ENCODE measurements around the gene FLNB.

Gene FLNB

DNA sequence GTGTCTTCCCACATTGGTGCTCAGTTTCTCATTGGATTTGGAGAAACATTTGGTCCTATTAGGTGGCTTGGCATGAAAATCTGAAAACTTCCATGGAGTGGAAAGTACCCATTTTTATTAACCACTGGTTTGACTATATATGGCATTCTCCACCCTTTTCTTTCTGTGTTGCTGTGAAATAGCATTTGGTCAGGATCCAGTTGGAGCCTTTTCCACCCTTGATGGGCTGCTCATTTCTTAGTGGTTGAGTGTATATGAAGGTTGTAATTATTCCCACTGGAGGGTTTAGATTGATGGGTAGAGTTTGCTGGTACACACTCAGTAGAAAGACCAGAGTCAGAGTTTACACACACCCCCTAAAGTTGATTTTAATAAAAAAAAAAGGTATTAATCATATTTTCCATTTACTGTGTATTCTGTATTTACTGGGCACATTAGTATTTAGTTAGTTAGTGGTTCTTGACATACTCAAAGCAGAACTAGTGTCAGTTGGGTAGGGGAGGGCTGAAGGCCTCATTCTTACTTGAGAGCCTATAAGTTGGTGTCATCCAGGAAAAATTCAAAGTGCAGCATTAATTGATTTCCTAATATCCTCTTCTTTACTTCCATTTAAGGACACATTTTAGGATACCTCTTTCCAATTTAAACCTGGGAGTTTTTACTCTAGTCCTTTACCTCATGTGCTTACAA lies 69.5 kb downstream of the FLNB start:
- DNase-seq (ENCODE audit: low spot score), result no peak

DNA sequence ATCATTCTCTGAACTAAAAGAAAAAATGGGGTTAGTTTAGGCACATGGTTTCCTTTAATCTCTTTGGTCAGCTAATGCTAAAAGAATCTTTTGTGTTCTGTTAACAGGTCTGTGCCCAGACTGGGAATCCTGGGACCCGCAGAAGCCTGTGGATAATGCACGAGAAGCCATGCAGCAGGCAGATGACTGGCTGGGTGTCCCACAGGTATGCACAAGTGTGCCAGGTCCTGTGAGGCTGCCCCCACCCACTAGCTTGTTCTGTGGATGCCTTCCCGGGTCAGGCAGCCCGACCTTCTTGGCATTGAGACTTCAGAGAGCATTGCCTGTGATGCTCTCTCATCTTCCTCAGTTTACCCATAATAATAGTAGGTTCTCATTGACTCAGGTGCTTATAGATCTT lies 70.4 kb downstream of the FLNB start:
- no peak for DNase-seq (ENCODE audit: low spot score)

DNA sequence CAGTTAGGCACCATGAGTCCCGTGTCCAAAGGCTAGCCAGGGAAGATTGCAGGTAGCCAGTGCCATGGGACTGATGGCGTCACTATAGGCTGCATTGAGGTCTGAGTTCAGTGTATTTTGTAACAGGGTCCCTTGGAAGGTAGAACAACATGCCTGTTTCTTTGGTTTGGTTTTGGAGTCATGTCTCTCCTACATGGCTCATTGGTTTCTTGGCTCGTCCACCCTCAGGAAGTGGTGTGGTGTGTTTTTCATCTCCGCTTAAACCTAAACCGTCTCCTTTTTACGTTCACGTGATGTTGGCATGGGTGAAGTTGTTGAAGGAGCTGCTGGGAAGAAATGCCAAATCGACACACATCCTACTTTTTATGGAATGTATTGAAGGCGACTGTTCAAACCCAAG lies 71.6 kb downstream of the FLNB start:
- DNase-seq (ENCODE audit: low spot score), result no peak

DNA sequence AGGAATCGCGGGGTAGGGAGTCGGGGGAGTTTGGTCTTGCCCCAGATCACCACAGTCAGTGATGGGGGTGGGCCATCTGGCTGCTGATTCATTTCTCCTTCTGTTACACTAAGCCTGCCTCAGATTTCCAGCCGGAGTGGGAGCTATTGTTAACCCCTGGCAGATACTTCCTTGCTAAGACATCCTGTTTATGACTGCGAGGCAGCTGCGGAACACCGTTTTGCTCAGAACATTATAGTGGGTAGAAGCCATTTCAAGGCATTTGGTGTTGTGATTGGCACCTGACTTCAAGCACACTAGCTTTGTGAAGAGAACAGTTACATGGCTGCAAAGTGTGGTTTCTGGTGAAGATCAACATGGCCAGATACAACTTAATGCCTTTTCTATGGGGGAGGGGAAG lies 73.8 kb downstream of the FLNB start:
- no peak for DNase-seq (ENCODE audit: low spot score)

DNA sequence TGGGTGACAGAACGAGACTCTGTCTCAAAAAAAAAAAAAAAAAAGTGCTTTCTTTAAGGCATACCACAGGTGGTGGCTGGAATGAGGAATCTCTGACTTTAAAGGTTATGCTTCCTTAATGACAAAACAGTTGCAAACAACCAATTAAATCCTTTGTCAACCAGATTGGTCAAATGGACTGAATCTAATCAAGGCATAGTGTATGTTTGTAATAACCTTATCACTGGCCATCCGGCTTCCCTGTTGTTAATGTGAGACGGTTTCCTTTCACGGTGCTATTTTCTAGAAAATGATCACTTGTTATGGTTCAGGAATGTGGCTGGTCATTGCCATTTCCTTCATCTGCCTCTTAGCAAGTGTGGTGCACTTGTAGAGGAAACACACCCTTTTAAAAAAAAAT lies 75.9 kb downstream of the FLNB start:
- no peak for DNase-seq (ENCODE audit: low spot score)

DNA sequence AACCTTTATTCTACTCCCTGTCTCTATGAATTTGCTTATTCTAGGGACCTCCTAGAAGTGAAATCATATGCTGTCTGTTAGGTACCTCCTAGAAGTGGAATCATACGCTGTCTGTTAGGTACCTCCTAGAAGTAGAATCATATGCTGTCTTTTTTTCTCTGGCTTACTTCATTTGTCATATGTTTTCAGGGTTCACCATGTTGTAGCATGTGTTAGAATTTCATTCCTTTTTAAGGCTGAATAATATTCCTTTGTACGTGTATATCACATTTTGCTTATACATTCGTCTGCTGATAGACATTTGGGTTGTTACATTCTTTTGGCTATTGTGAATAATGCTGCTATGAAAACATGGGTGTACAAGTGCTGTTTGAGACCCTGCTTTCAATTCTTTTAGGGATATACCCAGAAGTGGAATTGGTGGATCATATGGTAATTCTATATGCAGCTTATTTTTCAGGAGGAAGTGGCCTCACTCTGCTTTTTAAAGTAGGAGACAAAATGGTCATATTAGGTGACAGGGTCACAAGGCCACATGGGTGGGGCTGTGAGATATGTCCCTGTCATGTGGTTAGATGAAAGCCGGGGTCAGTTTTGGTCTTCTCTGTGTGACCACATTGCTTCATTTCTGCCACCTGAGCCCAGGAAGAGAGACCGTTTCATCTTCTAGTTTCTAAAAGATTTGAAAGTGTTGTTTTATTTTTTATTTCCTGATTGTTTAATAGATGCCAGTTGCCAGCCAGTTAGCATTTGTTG lies 76.7 kb downstream of the FLNB start:
- no peak for DNase-seq (ENCODE audit: low spot score)

DNA sequence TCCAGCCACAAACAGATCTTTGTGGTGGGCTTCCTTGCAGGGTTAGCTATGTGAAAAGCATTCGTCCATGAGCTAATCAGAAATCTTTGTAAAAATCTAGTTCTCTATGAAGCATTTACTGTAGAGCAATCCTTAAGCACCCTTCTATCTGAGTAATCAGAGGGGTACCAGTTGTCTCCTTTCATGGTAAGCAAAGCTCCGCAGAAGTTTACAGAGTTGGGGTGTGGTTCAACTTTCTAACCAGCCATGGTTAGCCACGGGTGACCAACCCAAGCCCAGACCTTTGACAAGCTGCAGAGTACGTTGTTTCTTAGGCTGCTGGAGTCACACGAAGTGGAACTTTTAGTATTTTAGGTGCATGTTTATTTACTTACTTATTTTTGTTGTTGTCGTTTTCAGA lies 77.4 kb downstream of the FLNB start:
- no peak for DNase-seq (ENCODE audit: low spot score)

DNA sequence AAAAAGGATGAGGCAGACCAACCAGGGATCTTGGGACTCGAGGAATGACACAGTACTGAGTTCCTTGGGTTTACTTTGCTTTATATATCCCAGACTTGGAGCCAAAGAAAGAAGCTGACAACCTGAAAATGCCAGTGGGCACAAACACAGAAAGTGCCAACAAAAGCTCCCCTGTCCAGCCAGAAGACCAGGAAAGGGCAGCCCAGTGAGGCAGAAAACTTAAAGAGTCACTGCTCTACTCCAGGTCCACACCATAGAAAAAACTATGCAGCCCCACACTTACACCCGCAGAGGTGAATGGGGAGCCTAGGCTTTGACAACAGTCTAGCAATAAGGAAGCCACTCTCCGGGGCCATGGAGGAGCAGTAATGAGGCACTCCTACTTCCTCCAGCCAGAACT lies 80.3 kb downstream of the FLNB start:
- no peak for DNase-seq (ENCODE audit: low spot score)

DNA sequence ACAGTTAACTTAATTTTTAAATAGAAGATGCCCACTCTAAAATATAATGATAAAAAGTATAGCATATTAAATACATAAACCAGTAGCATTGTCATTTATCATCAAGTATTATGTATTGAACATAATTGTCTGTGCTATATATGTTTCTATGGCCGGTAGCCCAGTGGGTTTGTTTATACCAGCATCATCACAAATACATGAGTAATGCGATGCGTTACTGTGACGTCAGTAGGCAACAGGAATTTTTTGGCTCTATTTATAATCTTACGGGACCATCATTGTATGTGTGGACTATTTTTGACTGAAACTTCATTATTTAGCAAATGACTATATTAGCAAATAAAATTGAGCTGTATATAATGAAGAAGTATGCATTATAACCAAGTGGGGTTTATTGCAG lies 82.1 kb downstream of the FLNB start:
- DNase-seq (ENCODE audit: low spot score), result no peak

DNA sequence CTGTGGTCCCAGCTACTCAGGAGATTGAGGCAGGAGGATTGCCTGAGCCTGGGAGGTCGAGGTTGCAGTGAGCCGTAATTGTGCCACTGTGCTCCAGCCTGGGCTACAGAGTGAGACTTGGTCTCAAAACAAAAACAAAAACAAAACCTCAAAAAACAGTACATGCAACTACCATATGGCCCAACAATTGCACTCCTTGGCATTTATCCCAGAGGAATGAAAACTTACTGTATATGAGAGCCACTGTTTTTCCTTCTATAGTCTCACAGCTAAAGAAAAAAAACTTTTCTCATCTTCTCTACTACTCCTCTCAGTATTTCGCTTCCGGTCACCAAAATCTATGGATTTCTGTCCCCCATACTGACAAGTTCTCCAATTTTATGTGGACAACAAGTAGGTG lies 84.3 kb downstream of the FLNB start:
- no peak for DNase-seq (ENCODE audit: low spot score)

DNA sequence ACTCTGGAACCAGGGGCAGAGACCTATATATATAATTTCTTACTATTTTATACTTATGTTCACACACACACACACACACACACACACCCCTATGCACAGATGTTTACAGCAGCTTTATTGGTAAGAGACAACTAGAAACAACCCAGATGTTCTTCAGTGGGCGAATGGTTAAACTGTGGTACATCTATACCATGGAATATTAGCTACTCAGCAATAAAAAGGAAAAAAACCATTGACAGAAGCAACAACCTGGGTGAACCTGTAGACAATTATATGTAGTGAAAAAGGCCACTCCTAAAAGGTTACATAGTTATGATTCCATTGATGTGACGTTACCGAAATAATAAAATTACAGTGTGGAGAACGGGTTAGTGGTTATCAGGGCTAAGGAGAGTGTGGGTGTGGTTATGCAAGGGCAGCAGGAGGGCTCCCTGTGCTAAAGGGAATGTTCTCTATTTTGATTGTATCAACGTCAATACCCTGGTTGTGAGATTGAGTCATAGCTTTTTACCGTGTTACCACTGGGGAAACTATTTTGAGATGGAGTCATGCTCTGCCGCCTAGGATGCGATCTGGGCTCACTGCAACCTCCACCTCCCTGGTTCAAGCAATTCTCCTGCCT lies 85.5 kb downstream of the FLNB start:
- DNase-seq (ENCODE audit: low spot score), result no peak

DNA sequence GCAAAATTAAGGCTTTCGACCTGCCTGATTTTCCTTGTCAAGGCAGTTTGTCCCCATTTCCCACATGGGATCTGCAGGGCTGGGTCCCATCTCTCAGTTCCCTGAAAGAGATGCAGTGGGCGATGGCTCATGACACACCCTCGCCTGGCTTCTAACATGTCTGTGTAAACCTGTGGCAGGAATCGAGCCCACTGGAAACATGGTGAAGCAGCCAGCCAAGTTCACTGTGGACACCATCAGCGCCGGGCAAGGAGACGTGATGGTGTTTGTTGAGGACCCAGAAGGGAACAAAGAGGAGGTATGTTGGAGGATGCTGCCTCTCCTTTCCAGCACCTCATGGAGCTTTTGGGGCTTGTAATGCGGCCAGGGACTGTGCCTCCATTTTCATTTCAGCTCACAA lies 86.4 kb downstream of the FLNB start:
- no peak for DNase-seq (ENCODE audit: low spot score)

DNA sequence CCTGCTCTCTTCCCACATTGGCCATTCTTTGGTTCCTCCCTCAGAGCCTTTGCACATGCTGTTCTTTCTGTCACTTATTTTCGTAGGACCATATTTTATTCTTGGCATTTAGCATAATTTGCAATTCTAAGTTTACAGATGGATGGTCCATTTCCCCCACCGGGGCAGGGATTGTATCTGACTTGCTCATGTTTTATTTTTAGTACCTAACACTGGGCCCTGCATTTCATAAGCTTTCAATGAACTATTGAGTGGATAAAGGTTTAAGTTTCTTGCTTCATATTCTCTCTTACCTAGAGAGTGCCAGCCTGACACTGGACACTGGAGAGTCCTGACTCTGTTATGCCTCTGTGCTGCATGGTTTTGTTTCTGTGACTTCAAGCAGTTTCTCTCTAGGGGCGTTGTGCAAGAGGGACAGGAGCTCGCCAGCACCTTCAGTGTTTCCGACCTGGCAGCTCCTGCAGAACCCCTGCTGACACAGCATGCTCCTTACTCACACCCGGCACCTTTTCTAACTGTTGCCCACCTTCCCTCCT lies 87.4 kb downstream of the FLNB start:
- no peak for DNase-seq (ENCODE audit: low spot score)

DNA sequence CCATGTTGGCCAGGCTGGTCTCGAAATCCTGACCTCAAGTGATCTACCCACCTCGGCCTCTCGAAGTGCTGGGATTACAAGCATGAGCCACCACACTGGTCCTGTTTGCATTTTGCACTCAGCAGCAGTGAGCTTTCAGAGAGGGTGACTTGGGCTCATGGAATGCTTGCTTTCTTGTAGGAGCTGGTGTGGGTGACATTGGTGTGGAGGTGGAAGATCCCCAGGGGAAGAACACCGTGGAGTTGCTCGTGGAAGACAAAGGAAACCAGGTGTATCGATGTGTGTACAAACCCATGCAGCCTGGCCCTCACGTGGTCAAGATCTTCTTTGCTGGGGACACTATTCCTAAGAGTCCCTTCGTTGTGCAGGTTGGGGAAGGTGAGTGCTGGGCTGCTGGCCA lies 90.3 kb downstream of the FLNB start:
- no peak for DNase-seq (ENCODE audit: low spot score)

DNA sequence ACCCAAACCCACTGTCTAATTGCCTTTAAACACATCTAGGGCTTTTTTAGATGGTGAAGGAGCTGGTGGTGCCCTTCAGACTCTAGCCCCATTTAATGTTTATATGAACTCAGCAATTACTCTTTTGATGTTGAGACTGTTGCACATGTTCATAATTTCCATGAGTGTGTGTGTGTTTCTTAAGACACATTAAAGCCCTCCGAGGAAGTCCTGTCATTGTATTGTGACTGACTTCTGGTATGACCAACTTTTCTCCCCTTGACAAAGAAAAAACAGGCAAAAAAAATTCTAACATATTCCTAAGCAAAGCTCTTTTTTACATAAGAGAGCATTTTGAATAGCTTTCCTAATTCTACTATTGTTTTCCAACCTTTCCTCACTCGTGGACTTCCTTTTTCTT lies 91.6 kb downstream of the FLNB start:
- no peak for DNase-seq (ENCODE audit: low spot score)

DNA sequence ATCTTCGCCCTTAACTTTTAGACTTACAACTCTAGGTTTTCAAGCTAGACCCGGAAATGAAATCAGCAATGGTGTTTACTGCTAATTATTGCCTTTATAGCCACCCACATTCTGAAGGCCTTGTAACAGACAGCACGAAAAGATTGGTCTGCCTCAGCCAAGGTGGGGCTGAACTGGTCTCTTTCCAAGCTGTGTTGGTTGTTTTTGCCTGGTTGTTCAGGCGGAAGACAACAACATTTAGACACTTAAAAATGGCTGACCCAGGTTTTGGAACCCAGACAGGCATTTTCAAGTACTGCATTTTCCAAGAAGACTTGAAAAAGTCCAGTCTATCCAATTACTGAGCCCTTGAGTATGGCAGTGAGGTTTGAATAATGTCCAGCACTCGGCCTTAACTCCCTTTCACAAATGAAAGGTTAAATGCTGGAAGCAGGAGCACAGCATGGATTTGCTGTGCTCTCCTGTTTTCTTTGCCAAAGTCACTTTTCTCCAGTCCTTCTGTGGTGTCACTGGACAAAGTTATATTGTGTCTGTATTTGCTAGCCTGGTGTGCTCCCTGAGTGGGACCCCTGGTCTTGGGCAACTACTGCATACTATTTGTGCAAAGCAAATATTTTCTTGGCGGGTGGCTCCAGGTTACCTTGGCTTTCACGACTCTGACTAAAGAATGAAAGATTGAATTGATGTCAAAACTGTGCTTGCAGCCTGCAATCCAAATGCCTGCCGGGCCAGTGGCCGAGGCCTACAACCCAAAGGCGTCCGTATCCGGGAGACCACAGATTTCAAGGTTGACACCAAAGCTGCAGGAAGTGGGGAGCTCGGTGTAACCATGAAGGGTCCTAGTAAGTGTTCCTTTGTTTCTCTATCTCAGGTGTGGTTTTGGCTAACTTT lies 93.5 kb downstream of the FLNB start:
- no peak for DNase-seq (ENCODE audit: low spot score)

DNA sequence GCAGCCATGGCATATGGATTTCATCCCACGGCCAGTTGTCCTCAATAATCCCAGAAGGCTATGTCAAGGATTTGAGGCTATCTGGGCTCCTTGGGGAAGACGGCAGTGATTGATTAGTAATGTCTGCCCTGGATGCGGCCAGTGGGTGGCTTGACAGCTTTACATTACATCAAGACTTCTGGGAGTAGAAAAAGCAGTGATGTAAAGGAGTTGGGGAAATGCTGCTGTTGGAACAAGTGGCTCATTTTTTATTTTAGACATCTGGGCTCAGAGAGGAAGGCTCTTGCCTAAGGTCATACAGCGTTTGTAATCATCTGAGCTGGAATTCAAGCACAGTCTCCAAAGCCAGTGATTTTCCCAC lies 94.1 kb downstream of the FLNB start:
- DNase-seq (ENCODE audit: low spot score), result no peak

DNA sequence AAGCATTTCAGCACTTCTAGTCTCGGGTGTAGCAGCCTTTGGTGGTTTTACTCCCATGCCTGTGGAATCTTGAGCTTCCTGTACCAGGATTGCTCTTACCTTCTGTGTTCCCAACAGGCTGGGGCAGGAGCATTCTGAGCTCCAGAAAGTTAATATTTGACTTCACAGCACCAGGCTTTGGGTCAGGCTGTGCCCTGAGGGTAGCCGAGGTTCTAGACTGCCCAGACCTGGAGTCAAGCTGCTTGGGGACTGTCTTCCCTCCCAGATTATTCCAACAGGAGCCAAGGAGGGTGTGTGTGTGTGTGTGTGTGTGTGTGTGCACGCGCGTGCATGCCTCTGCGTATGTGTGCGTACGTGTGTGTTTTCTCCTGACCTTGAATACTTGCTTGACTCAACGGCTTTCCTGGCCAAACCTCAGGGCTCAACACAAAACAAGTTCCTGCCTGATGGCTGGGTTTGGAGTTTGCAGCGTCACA lies 94.8 kb downstream of the FLNB start:
- DNase-seq (ENCODE audit: low spot score), result no peak

DNA sequence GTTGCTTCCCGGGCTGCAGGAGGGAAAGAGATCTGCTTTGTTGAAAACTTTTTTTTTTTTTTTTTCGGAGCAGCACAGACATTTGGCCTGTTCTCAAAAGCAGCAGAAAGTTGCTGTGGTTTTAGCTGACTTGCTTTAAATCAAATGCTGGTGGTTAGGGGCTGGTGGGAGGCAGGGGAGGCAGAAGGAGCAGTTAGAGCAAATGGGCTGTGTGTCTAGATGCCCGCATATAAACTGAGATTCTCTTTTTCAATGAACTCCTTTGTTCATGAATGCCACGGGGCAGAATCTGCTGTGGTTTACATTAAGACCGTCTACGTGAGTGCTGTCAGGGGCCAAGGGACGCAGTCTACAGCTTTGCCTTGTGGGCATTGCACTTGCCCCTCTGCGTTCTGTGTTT lies 95.9 kb downstream of the FLNB start:
- DNase-seq (ENCODE audit: low spot score), result no peak

DNA sequence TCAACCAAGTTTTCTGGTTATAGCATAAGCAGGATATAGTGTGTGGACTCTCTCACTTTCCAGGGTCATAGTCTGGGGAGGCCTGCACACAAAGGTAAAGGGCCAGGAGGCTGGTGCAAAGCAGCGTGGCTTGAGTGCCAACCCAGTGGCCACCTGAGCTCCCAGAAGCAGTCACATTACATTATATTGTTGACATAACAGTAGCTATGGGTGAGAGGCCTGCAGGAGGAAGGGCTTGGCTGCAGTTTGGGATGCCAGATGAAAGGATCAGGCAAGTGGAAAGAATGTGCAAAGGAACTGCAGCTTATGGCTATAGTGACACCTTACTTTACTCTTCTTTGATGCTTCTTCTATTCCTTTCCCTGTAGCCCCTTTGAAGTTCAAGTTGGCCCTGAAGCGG lies 96.5 kb downstream of the FLNB start:
- DNase-seq (ENCODE audit: low spot score), result no peak

DNA sequence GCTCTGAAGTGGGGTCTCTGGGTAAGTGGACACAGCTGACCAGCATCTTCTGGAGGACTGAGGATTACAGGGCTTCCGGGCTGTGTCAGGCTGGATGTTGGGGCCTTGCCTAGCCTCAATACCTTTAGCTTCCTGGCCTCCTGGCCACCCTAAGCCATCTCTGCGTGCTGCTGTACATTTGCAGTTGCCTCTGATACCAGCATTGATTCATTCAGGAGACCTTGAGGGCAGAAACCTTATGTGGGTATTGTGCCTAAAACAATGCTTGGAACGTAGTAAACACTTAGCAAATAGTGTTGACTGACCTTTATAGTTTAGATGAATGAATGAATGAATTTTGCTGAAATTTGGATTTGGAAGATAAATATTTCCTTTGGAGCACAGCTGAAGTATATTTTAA lies 97.0 kb downstream of the FLNB start:
- DNase-seq (ENCODE audit: low spot score), result no peak

DNA sequence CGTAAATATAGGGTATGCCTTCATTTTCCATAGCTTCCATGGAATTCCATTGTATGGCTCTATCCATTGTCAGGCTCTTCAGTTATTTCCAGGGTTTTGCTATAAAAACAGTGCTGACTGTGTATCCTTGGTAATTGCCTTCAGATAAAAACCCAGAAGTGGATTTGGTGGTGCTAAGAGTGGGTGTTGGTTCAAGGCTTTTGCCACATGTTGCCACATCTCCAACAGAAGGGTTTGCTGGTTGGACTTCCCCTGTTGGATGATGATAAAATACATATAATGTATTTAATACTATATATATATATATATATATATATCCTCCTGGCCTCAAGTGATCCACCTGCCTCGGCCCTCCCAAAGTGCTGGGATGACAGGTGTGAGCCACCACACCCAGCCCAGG lies 97.8 kb downstream of the FLNB start:
- DNase-seq (ENCODE audit: low spot score), result no peak

All from NAMALWA (cell line).